D721Med (cell line): ENCODE data around the gene PDYN.
A peak's percentile ranks its signal among the peaks of the same experiment; 100 is the strongest.

Source experiments
- DNase-seq: peaks from one replicate; pipeline ENCODE4 v3.0.0; 2011; ENCODE audit warnings: low spot score; ENCODE audit not compliant: insufficient read length
- FAIRE-seq: peaks from 2 replicates; lab custom pipeline; 2011; peaks lifted over from hg19 to GRCh38; lab: Jason Lieb, UNC
- CTCF ChIP-seq: IDR thresholded peaks from 2 replicates; pipeline ENCODE4 v1.5.1; 2012; ENCODE audit warnings: mild to moderate bottlenecking, control low read depth; ENCODE audit not compliant: insufficient read depth; ENCODE audit errors: missing control alignments

Gene PDYN

GRCh38 chr20:2026004-2026403, 32.1 kb upstream of the PDYN start:
- FAIRE-seq (no peak), DNase-seq (no peak)
- TF ChIP-seq CTCF = no peak

- FAIRE-seq = no peak
- no peak for DNase-seq
- no peak for TF ChIP-seq CTCF
Observed at GRCh38 chr20:2023151-2023550, 29.3 kb upstream of the PDYN start.

GRCh38 chr20:2022163-2022562, 28.3 kb upstream of the PDYN start:
- FAIRE-seq (no peak), DNase-seq (no peak)
- TF ChIP-seq CTCF = no peak

- DNase-seq = no peak
- TF ChIP-seq CTCF = no peak
Observed at GRCh38 chr20:2010533-2010932, 16.7 kb upstream of the PDYN start.

GRCh38 chr20:2006452-2007361, 12.8 kb upstream of the PDYN start:
- peak; percentile 71 for TF ChIP-seq CTCF
- FAIRE-seq = no peak
- no peak for DNase-seq

More at GRCh38 chr20:2010533-2010932, 16.7 kb upstream of the PDYN start:
- FAIRE-seq = no peak

- DNase-seq = no peak
- FAIRE-seq = no peak
- no peak for TF ChIP-seq CTCF
Observed at GRCh38 chr20:2005831-2006426, 12.1 kb upstream of the PDYN start.

- DNase-seq (no peak), FAIRE-seq (no peak)
- no peak for TF ChIP-seq CTCF
Observed at GRCh38 chr20:2005359-2005758, 11.5 kb upstream of the PDYN start.
